SKM-1 treated with dmso at 0.1 percent for 144 hours (cell line): ENCODE results near the gene PLAAT4.
"Not testable (repeated sequence)": the region's sequence is repeated elsewhere in the genome, so short reads cannot be mapped to it uniquely, and the experiment has no call there.

Experiments
- DNase-seq: peaks from one replicate; lab custom pipeline; 2025; ENCODE audit not compliant: unreplicated experiment; lab: John Stamatoyannopoulos, UW

The PLAAT4 gene

DNA sequence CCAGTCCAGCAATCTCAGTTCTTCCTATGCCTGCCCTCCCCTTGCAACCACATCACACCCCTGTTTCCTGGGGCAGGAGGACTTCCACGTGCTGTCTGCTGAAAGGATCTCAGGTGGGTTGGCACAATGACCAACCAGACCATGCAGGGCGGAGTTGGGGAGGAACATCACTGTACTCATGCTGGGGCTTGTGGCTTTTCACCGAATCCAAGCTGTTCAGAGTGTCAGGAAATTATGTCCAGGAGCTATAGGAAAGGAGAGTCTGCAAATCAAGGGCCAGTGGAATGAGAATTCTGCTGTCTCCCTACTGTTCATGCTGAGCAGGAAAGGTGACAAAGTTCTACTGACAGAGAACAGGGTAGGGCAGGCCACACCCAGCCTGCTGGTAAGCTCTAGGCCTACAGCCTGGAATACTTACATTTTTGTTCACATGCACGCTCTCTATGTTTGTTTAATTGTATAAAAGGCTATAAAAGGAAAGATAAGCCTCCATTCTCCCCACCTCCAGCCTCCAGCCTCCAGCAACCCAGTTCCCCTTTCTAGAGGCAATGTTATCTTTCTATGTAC, 28.3 kb downstream of the PLAAT4 start:
- DNase-seq = no peak

DNA sequence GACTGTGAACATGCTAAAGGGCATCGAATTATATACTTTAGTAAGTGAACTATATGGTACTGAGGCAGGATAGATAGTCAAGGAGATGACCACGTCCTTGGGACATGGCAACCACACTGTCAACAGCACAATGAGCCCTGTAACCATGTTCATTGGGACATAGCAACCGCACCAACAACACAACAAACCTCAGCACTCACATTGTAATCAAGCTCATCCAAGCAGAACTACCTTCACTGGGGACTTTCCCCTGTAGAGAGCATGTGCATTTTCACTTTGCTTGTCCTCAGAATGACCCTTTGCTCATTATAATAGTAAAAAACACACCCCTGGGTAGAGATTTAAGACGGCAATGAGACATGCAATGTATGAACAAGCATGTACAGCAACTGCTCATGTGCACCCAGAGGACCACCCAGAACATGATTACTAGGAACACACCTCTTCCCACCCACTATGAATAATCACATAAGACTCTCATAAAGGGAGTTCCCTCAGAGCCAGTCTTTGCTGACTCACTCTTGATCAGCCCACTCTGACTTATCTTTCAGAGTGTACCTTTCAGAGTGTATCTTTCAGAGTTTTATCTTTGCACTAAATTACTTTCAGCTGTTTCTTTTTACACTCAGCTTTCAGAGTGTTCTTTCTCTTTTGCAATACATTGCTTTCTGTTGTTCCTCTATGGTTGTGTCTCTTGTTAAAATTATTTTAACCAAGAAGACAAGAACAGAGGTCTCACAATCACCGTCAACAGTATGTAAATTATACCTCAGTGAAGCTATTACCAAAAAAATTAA, 30.6 kb downstream of the PLAAT4 start:
- DNase-seq = no peak

DNA sequence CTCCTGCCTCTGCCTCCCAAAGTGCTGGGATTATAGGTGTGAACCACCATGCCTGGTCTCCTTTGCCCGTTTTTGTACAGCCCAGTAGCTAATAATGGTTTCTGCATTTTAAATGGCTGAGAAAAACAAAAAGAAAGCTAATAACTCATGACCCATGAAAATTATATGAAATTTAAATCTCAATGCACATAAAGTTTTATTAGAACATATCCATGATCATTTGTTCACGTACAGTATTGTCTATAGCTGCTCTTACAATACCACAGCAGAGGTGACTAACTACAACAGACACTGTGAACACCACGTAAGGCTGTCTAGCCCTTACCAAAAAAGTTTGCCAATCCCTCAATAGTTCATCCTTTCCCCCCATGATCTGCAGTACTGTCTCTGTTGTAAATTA, 33.0 kb downstream of the PLAAT4 start:
- no peak for DNase-seq

DNA sequence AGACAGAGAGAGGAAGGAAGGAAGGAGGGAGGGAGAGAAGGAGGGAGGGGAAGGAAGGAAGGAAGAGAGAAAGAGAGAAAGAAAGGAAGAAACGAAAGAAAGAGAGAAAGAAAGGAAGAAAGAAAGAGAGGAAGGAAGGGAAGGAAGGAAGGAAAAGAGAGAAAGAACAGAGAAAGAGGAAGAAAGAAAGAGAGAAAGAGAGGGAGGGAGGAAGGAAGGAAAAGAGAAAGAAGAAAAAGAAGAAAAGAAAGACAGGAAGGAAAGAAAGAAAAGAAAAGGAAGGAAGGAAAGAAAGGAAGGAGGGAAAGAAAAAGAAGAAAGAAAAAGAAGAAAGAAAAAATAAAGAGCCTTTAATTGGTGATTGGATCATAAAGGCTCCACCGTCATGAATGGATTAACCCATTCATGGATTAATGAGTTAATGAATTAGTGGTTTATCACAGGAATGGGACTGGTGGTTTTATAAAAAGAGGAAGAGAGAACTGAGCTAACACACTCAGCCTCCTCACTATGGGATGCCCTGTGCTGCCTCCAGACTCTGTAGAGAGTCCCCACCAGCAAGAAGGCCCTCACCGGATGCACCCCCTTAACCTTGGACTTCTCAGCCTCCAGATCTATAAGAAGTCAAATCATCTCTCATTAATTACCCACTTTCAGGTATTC, 35.5 kb downstream of the PLAAT4 start:
- DNase-seq = peak; percentile 30

DNA sequence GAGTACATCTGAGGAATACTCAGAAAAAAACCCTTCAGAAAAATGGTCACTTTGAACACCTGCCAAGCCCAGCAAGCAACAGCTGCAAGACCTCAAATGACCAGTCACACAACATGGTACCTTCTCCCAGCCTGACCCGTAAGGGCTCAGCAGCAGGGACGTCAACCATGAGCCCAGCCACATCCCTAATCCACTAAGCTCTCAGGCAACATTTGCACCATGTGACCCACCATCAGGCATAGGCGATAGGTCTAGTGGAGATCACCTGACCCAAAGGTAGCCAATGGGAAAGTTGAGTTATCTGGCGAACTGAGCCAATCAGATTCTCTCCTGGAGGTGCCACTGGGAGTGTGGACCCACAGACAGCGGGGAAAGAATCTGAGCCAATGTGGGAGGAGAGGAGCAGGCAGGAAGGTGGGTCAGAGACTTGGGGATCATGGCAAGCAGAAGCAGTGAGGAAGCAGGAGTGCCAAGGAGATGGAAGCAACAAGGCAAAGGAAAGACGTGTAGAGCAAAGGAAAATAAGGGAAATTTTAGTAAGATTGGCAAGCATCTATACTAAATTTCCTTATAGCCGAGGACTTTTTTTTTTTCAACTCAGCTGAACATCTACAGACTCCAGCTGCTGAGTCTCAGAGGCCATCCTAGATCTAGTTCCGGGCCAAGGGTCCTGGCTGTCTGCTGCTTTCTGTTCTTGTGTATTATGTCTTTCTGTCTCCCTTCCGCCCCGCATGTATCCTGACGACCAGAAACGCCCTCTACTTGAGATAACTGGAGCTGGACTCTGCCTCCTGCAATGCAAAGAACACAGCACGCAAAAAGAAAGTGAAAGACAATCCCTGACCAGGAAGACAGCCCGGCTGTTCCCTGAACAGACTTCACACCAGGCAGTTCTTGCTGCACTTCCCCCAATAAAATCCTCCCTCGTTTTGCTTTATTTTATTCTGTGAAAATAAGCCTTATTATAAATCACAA, 37.6 kb downstream of the PLAAT4 start:
- DNase-seq = no peak

DNA sequence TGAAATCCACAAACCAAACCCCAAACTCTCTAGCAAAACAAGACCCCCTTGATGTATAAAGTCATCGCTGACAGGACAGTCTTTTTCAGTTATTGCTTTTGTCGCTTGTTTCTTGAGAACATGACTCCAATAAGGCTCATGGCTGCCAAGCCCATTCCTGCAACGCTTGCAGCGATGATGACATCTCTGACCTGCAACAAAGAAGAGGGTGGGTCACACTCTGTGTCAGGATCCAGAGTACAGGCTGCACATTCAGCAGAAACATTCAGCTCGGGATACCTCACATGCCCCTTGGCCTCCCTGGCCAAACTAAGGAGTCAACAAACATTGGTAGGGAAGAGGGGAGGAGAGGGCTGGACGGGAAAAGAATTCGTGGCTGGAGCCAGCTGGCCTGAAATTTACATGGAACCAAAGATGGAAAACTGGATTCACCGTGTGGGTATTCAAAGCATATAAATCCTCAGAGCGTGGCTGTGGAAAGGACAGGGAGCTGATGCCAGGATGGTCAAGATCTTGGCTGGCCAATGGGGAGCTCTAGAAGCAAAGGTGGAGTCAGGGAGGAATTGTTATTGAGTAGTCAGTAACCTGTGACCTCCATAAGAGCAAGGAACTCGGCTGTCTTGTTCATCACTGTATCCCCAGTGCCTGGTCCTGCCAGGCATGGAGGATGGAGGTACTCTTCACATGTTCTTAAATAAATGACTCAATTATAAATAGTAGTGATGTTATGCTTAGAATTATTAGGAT, 38.4 kb downstream of the PLAAT4 start:
- no peak for DNase-seq

DNA sequence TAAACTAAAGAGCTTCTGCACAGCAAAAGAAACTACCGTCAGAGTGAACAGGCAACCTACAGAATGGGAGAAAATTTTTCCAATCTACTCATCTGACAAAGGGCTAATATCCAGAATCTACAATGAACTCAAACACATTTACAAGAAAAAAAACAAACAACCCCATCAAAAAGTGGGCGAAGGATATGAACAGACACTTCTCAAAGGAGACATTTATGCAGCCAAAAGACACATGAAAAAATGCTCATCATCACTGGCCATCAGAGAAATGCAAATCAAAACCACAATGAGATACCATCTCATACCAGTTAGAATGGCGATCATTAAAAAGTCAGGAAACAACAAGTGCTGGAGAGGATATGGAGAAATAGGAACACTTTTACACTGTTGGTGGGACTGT, 42.3 kb downstream of the PLAAT4 start:
- DNase-seq = not testable (repeated sequence)

DNA sequence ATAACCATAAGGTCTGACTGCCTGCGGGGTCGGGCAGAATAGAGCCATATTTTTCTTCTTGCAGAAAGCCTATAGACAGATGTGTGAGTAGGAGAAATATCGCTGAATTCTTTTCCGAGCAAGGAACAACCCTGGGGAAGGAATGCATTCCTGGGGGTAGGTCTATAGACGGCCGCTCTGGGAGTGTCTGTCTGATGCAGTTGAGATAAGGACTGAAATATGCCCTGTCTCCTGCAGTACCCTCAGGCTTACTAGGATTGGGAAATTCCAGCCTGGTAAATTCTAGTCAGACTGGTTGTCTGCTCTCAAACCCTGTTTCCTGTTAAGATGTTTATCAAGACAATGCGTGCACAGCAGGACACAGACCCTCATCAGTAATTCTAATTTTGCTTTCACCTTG, 44.6 kb downstream of the PLAAT4 start:
- not testable (repeated sequence) for DNase-seq

DNA sequence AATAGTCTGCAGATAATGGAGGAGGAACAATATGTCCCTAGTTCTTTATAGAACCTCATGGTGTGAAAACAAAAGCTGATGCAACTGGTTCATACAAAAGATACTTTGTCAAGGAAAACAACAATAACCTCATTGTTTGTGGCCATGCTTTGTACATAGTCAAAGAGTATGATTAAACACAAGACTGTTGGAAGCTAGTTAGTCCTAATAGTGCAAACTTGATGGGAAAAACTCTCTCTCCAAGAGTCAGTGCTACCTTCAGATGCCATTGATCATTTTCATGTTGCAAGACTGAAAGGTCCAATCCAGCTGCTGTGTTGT, 46.7 kb downstream of the PLAAT4 start:
- DNase-seq = no peak

DNA sequence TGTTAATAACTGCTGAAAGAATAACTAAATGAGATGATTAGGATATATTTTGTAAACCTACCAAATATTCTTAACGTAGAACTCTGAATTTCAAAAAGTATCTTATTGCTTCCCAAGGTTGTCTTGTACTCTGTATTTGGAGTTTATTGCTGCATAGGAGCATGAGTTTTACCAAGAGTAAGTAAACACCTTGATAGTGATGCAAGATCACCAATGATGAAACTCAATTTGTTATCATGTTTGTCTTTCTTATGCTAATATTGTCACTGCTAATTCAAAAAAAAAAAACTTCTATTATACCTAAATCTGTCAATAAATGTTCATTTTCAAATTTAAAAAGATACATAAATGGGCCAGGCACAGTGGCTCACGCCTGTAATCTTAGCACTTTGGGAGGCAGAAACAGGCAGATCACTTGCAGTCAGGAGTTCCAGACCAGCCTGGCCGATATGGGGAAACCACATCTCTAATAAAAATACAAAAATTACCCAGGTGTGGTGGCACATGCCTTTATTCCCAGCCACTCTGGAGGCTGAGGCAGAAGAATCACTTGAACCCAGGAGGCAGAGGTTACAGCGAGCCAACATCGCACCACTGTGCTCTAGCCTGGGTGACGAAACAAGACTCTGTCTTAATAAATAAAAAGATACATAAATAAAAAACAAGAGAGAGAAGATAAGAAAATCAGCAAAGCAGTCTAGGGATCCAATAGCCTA, 50.0 kb downstream of the PLAAT4 start:
- DNase-seq = no peak

DNA sequence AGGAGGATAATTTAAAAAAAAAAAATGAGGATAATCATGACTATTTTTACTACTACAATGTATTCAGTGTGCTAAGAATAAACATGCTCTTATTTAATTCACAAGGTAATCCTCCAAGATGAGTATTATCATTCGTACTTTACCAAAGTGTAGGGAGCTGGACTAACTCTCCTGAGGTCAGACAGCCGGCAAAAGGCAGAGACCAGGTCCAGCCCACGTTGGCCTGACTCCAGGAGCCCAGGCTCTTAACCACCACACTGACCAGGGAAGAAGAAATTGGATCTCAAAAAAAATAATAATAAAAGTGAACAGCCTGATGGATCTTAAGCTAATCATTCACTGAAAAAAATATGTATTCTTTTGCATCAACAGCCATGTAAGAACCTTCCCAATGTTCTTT, 52.4 kb downstream of the PLAAT4 start:
- no peak for DNase-seq

DNA sequence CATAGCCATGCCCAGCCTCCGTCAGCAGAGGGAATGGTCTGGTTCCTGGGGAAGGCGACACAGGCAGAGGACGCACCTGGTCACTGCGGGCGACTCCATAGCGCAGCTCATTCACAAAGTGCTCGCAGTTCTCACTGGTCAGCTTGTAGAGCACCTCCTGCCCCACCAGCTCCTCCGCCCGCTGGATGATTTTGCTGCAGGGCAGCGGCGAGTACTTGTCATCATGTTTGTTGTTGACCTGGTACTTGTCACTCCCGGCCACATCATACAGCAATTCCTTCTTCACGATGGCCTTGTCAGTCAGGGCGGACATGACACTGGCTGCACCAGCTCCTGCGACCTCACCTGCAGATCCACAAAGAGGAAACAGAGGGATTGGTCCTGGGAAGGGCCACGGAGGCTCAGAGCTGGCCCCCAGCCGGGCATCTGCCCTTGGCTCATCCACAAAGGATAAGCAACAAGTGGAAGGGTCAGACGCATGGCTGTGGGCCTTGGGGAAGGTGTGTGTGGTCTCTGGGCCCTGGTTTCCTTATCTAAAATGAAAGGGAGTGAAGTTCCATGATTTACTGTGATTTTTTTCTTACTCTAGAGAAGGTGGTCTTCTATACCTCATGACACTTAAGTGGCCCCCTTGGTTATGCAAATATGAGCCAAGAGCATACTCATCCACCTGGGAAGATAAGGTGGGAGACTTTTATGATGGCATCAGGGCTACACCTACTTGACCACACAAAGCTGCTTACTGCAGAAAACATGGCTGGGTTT, 53.6 kb downstream of the PLAAT4 start:
- no peak for DNase-seq

DNA sequence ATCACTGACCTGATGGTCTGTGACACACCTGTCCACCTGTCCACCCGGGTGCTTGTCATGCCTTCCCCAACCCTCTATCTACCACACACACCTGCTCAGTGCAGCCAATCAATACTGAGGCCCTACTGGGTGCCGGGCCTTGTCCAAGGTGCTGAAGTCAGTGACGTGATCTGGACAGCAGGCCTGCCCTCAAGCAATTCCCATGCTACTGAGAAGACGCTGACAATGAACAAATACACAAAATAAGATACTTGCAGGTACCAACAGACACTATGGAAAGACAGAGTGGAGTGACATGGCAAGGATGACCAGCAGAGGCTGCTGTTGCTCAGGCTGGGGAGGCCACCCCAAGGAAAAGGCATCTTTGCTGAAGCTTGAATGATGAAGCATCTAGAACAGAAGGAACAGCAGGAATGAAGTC, 56.4 kb downstream of the PLAAT4 start:
- peak; percentile 37 for DNase-seq

DNA sequence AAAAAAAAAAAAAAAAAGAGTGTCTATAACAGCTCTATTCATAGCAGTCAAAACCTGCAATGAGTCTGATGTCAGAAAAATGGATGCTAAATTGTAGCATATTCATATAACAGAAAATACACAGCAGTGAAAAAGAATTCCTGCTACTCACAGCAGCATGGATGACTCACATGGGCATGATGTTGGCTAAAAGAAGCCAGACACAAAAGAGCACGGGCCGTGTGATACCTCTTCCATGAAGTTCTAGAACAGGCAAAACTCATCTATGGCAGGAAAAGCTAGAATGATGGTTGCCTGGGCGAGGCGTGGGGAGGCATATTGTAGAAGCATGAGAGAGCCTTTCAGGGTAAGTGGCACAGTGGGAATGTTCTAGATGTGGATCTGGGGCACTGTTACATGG, 58.7 kb downstream of the PLAAT4 start:
- DNase-seq = no peak
